Gastroesophageal sphincter (tissue), 4 donors: ENCODE data around the gene SMAD3. TPM values are rescaled to one million over a fixed set of nuclear protein-coding genes. Genes with fewer than 3 reads are reported as not detected.

Experiments used
- ATAC-seq: fragments of 150-250 bp; one replicate; pipeline ENCODE4 v1.9.1; 2016; ENCODE audit warnings: mild to moderate bottlenecking, moderate library complexity
- H3K27ac ChIP-seq, 4 donors: fragments of 200-600 bp; sonication (generic) in 3 of 4; 1 replicate in 3 of 4; 2 replicates in 1 of 4; pipeline ENCODE4 v1.5.1; 2016 to 2019
- H3K27me3 ChIP-seq: fragments of 200-600 bp; sonication (generic); one replicate; pipeline ENCODE4 v1.5.1; 2019
- H3K36me3 ChIP-seq, 2 donors: fragments of 200-600 bp; sonication (generic); one replicate each; pipeline ENCODE4 v1.5.1; 2019; ENCODE audit warnings: control low read depth in 1 of 2
- H3K4me1 ChIP-seq, 3 donors: fragments of 200-600 bp; sonication (generic); 1 replicate in 2 of 3; 2 replicates in 1 of 3; pipeline ENCODE4 v1.5.1; 2016 to 2019; ENCODE audit warnings: control low read depth in 2 of 3
- H3K4me3 ChIP-seq, 2 donors: fragments of 200-600 bp; sonication (generic); one replicate each; pipeline ENCODE4 v1.5.1; 2019; ENCODE audit warnings: mild to moderate bottlenecking in 1 of 2, moderate library complexity in 1 of 2
- H3K9me3 ChIP-seq, 3 donors: fragments of 200-600 bp; sonication (generic); one replicate each; pipeline ENCODE4 v1.5.1; 2017 to 2019; ENCODE audit warnings: control low read depth in 2 of 3
- EP300 ChIP-seq: sonication (generic); formaldehyde crosslinking; IDR thresholded peaks from one replicate; pipeline ENCODE4 v1.6.1; 2017; ENCODE audit warnings: antibody characterized with exemption, mild to moderate bottlenecking
- POLR2A ChIP-seq, 2 donors: fragments of 450-650 bp; IDR thresholded peaks; one replicate each; pipeline ENCODE4 v1.6.1; 2017; ENCODE audit warnings: antibody characterized with exemption in 2 of 2, mild to moderate bottlenecking in 2 of 2, moderate library complexity in 1 of 2
- POLR2AphosphoS5 ChIP-seq: sonication (generic); formaldehyde crosslinking; IDR thresholded peaks from one replicate; pipeline ENCODE4 v1.6.1; 2017; ENCODE audit warnings: antibody characterized with exemption
- WGBS, 2 donors: methylation state at CpG; one replicate each; pipeline ENCODE4 v1.1.5; 2018; ENCODE audit warnings: low coverage in 1 of 2; 5-methylcytosine and 5-hydroxymethylcytosine counted together
- total RNA-seq, 4 donors: library from RNA; depleted of rRNA; stranded (reverse); fragments of >200 nt; gene quantifications; one replicate each; pipeline ENCODE4 v1.1.0, GENCODE V29; 2016
- TF ChIP-seq, protein P1 (sequence below), 4 experiments: fragments of 200-600 bp in 2 of 4; fragments of 450-650 bp in 2 of 4; sonication (generic) in 1 of 4; IDR thresholded peaks; one replicate each; pipeline ENCODE4 v1.5.1; 2017 to 2019; ENCODE audit warnings: antibody characterized with exemption in 4 of 4, mild to moderate bottlenecking in 2 of 4, moderate library complexity in 2 of 4

Gene SMAD3
- total RNA-seq, 4 donors from 2014 or later, result 19.8 to 30.6 (median 25.9) TPM

- WGBS, 2 donors, result 92 to 95% methylated on average over 2 of the region's 2 CpGs
- TF ChIP-seq, protein P1, sequence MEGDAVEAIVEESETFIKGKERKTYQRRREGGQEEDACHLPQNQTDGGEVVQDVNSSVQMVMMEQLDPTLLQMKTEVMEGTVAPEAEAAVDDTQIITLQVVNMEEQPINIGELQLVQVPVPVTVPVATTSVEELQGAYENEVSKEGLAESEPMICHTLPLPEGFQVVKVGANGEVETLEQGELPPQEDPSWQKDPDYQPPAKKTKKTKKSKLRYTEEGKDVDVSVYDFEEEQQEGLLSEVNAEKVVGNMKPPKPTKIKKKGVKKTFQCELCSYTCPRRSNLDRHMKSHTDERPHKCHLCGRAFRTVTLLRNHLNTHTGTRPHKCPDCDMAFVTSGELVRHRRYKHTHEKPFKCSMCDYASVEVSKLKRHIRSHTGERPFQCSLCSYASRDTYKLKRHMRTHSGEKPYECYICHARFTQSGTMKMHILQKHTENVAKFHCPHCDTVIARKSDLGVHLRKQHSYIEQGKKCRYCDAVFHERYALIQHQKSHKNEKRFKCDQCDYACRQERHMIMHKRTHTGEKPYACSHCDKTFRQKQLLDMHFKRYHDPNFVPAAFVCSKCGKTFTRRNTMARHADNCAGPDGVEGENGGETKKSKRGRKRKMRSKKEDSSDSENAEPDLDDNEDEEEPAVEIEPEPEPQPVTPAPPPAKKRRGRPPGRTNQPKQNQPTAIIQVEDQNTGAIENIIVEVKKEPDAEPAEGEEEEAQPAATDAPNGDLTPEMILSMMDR (IDR thresholded peaks at IDR 0.05), result no peak
- no peak for TF ChIP-seq POLR2A (IDR thresholded peaks at IDR 0.05)
- no peak for TF ChIP-seq POLR2AphosphoS5
- TF ChIP-seq EP300, result no peak
- Histone ChIP-seq H3K9me3 (no peaks in the 10 kb centered on the region), H3K36me3 (no peaks in the 10 kb centered on the region), H3K4me1 (no peaks in the 10 kb centered on the region), H3K27me3 (no peaks in the 10 kb centered on the region), H3K27ac (no peak overlapping the region), H3K4me3 (no peak overlapping the region)
- ATAC-seq, result no peak
Observed at GRCh38 chr15:67219288-67219687, 153.9 kb downstream of the SMAD3 start.

GRCh38 chr15:67224889-67225288, 159.5 kb downstream of the SMAD3 start:
- Histone ChIP-seq H3K4me3 (no peak overlapping the region), H3K4me1 (no peaks in the 10 kb centered on the region), H3K27me3 (no peaks in the 10 kb centered on the region), H3K36me3 (peaks cover 0 to 17% of the 10 kb centered on the region in 2 donors), H3K9me3 (no peaks in the 10 kb centered on the region), H3K27ac (no peak overlapping the region)
- no peak for ATAC-seq
- 89 to 100% methylated on average over 3 of the region's 3 CpGs for WGBS, 2 donors
- TF ChIP-seq EP300, result no peak
- no peak for TF ChIP-seq POLR2A (IDR thresholded peaks at IDR 0.05)
- TF ChIP-seq POLR2AphosphoS5, result no peak
- TF ChIP-seq, protein P1 (IDR thresholded peaks at IDR 0.05), result no peak

DNA sequence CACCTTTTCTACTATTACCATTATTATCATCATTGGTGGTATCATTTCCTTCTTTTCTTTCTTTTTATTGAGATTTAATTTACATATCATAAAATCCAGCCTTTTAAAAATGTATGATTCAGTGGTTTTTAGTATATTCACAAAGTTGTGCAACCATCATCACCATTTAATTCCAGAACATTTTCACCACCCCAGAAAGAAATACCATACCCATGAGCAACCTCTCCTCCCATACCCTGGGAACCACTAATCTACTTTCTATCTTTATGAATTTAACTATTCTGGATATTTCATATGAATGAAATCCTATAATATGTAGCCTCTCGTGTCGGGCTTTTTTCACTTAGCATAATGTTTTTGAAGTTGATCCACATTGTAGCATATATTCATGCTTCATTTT, 159.9 kb downstream of the SMAD3 start:
- no peak for ATAC-seq
- Histone ChIP-seq H3K27ac (no peak overlapping the region), H3K36me3 (peaks cover 0 to 21% of the 10 kb centered on the region in 2 donors), H3K27me3 (no peaks in the 10 kb centered on the region), H3K4me3 (no peak overlapping the region), H3K4me1 (no peaks in the 10 kb centered on the region), H3K9me3 (no peaks in the 10 kb centered on the region)
- TF ChIP-seq POLR2AphosphoS5 (no peak), POLR2A (IDR thresholded peaks at IDR 0.05) (no peak), EP300 (no peak)
- TF ChIP-seq, protein P1 (IDR thresholded peaks at IDR 0.05), result no peak
- WGBS, 2 donors, result 100% methylated on average over 2 of the region's 2 CpGs

GRCh38 chr15:67227431-67227830, 162.0 kb downstream of the SMAD3 start:
- WGBS, 2 donors, result 73% methylated on average over 1 of the region's 1 CpG; no CpG with 5 or more reads in 1 of the 2 donors
- H3K36me3 ChIP-seq, result peaks cover 2 to 41% of the 10 kb centered on the region in 2 donors
- H3K4me3 ChIP-seq, result no peak overlapping the region
- no peak overlapping the region for H3K27ac ChIP-seq
- H3K9me3 ChIP-seq, result no peaks in the 10 kb centered on the region
- no peak for ATAC-seq
- no peaks in the 10 kb centered on the region for H3K27me3 ChIP-seq
- TF ChIP-seq POLR2AphosphoS5 (no peak), EP300 (no peak), POLR2A (IDR thresholded peaks at IDR 0.05) (no peak)
- TF ChIP-seq, protein P1 (IDR thresholded peaks at IDR 0.05), result no peak
- no peaks in the 10 kb centered on the region for H3K4me1 ChIP-seq

DNA sequence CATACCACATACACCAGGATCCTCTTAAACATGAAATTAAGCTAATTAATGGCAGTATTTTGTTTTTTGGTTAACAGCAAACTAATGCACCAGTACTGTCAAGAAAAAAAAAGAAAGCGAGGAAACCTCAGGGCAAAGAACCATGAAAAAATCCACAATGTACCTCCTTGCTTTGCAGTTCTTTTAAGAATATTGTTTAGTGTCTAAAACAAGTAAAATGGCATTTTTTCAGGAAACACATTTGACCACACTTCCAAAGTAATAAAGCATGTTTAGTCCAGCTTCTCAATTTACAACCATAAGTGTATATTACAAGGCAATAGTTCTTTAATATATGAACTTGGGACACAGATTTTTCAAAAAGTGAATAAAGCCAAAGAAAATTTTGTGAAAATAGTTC, 162.4 kb downstream of the SMAD3 start:
- no peak for ATAC-seq
- H3K27ac ChIP-seq, result no peak overlapping the region
- peaks cover 2 to 41% of the 10 kb centered on the region in 2 donors for H3K36me3 ChIP-seq
- no peaks in the 10 kb centered on the region for H3K27me3 ChIP-seq
- H3K9me3 ChIP-seq, result no peaks in the 10 kb centered on the region
- 100% methylated on average over 1 of the region's 1 CpG for WGBS, 2 donors
- no peaks in the 10 kb centered on the region for H3K4me1 ChIP-seq
- TF ChIP-seq, protein P1 (IDR thresholded peaks at IDR 0.05), result no peak
- no peak overlapping the region for H3K4me3 ChIP-seq
